RWPE2 (cell line): ENCODE results near the gene NUF2.

ENCODE experiments used
- ATAC-seq: fragments of 200-7000 bp; cut with Tn5 transposase; 3 replicates; pipeline ENCODE4 v1.9.1; 2021; ENCODE audit warnings: low read depth
- DNase-seq: peaks from one replicate; pipeline ENCODE4 v3.0.0-alpha.2; 2020; ENCODE audit warnings: low spot score
- H3K27ac ChIP-seq: fragments of 450-650 bp; 2 replicates; pipeline ENCODE4 v1.5.1; 2017; ENCODE audit warnings: mild to moderate bottlenecking; ENCODE audit not compliant: poor library complexity, severe bottlenecking
- H3K27me3 ChIP-seq: fragments of 250-450 bp; sonication (Bioruptor Pico); 2 replicates; pipeline ENCODE4 v1.5.1; 2021; ENCODE audit warnings: mild to moderate bottlenecking, moderate library complexity; ENCODE audit not compliant: insufficient read depth, poor library complexity, severe bottlenecking
- H3K36me3 ChIP-seq: fragments of 250-450 bp; sonication (Bioruptor Pico); 2 replicates; pipeline ENCODE4 v1.5.1; 2020; ENCODE audit warnings: low read depth, mild to moderate bottlenecking, moderate library complexity
- H3K4me1 ChIP-seq: fragments of 250-450 bp; sonication (Bioruptor Pico); 2 replicates; pipeline ENCODE4 v1.5.1; 2021; ENCODE audit warnings: mild to moderate bottlenecking, moderate library complexity; ENCODE audit not compliant: insufficient read depth, poor library complexity, severe bottlenecking
- H3K4me3 ChIP-seq: fragments of 250-450 bp; sonication (Bioruptor Pico); 2 replicates; pipeline ENCODE4 v1.5.1; 2021; ENCODE audit warnings: mild to moderate bottlenecking, moderate library complexity; ENCODE audit not compliant: severe bottlenecking
- H3K9me3 ChIP-seq: fragments of 250-450 bp; sonication (Bioruptor Pico); 2 replicates; pipeline ENCODE4 v1.5.1; 2021; ENCODE audit warnings: mild to moderate bottlenecking, moderate library complexity; ENCODE audit not compliant: severe bottlenecking
- TF ChIP-seq, protein P1 (sequence below): fragments of 450-650 bp; IDR thresholded peaks from one replicate; pipeline ENCODE4 v1.5.1; 2017; ENCODE audit warnings: mild to moderate bottlenecking, moderate library complexity; ENCODE audit not compliant: poor library complexity, severe bottlenecking

Gene NUF2

GRCh38 chr1:163399001-163399400 is 77.2 kb downstream of the NUF2 start:
- no peak overlapping the region for H3K27ac ChIP-seq
- H3K4me3 ChIP-seq = no peak overlapping the region
- no peaks in the 10 kb centered on the region for H3K27me3 ChIP-seq
- DNase-seq (no peak), ATAC-seq (no peak)
- H3K9me3 ChIP-seq = no peaks in the 10 kb centered on the region
- no peaks in the 10 kb centered on the region for H3K4me1 ChIP-seq
- TF ChIP-seq, protein P1, sequence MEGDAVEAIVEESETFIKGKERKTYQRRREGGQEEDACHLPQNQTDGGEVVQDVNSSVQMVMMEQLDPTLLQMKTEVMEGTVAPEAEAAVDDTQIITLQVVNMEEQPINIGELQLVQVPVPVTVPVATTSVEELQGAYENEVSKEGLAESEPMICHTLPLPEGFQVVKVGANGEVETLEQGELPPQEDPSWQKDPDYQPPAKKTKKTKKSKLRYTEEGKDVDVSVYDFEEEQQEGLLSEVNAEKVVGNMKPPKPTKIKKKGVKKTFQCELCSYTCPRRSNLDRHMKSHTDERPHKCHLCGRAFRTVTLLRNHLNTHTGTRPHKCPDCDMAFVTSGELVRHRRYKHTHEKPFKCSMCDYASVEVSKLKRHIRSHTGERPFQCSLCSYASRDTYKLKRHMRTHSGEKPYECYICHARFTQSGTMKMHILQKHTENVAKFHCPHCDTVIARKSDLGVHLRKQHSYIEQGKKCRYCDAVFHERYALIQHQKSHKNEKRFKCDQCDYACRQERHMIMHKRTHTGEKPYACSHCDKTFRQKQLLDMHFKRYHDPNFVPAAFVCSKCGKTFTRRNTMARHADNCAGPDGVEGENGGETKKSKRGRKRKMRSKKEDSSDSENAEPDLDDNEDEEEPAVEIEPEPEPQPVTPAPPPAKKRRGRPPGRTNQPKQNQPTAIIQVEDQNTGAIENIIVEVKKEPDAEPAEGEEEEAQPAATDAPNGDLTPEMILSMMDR = no peak
- H3K36me3 ChIP-seq = no peaks in the 10 kb centered on the region

DNA sequence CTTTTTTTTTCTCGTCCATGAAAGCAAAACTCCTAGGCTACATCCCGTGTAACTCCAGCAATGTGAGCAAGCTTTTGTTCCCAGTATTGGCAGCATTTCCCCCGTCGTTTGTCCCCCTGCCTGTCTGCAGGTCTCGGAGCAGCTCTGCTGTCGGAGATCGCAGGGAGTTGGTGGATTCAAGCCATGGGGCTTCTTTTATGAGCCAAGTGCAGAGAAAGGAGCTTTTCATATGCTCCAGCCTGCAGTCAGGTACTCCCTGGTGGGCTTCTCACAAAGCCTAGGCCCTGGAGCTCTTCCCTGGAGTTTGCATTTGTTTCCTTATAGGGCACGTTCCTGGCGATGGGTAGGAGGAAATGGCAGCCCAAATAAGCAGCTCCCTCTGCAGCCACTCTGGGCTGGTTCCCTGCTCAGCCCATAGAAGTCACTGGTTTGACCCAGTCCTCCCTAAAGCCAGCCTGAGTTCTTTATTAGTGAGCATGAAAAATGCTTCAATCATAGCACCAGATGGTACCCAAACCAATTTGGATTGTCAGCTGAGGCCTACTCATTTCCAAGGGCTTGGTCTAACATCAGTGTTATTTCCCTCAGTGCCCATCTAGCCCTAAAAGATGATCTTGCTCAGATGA is 78.3 kb downstream of the NUF2 start:
- TF ChIP-seq, protein P1 = no peak
- H3K27ac ChIP-seq = no peak overlapping the region
- no peaks in the 10 kb centered on the region for H3K9me3 ChIP-seq
- H3K27me3 ChIP-seq = no peaks in the 10 kb centered on the region
- ATAC-seq (no peak), DNase-seq (no peak)
- no peaks in the 10 kb centered on the region for H3K36me3 ChIP-seq
- no peaks in the 10 kb centered on the region for H3K4me1 ChIP-seq
- no peak overlapping the region for H3K4me3 ChIP-seq

DNA sequence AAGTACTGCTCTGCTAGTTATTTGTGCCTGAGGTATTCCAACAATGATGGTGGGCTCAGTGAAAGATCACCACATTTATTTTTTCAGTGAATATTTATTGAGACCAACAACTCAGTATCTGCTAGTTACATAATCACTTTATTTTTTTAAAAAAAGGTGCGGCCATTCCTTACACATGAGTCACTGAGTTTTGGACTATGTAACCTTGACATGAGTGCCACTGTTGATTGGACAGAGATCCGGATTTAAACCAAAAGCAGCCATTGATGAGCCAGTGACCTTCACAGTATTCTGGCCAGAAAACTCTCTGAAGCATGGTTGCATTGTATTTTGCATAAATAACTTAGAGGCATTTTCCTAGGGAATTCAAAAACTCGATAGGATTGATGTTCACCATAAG is 79.5 kb downstream of the NUF2 start:
- ATAC-seq = no peak
- Histone ChIP-seq H3K4me3 (no peak overlapping the region), H3K27ac (no peak overlapping the region), H3K36me3 (no peaks in the 10 kb centered on the region), H3K9me3 (no peaks in the 10 kb centered on the region), H3K4me1 (no peaks in the 10 kb centered on the region), H3K27me3 (no peaks in the 10 kb centered on the region)
- TF ChIP-seq, protein P1 = no peak
- DNase-seq = no peak
